Common myeloid progenitor, CD34-positive (primary cell): ENCODE results near the gene KCTD6.
A peak's percentile ranks its signal among the peaks of the same experiment; 100 is the strongest.

Experiments used
- CTCF ChIA-PET: fragments of 350-600 bp; sonication (Branson Sonifier 250); formaldehyde crosslinking; loops from one replicate; lab custom pipeline; 2021; ENCODE audit warnings: antibody characterized with exemption; lab: Charles Lee
- POLR2A ChIA-PET: fragments of 350-600 bp; sonication (Branson Sonifier 250); formaldehyde crosslinking; loops from one replicate; lab custom pipeline; 2021; ENCODE audit warnings: antibody characterized with exemption; lab: Charles Lee
- DNase-seq, 3 donors: peaks; one replicate each; pipeline versions ENCODE4 v3.0.0 to v3.0.0-alpha.2; 2013
- H3K27ac ChIP-seq, 2 experiments: 1 replicate in 1 of 2; 2 replicates in 1 of 2; pipeline ENCODE4 v1.7.0; 2013; ENCODE audit warnings: inconsistent platforms in 2 of 2, low read length in 2 of 2, mild to moderate bottlenecking in 2 of 2, low read depth in 1 of 2, moderate library complexity in 1 of 2; ENCODE audit not compliant: severe bottlenecking in 2 of 2, insufficient read depth in 1 of 2, poor library complexity in 1 of 2
- H3K27me3 ChIP-seq, 5 experiments: replicated peaks in 2 of 5; 1 replicate in 3 of 5; 2 replicates in 2 of 5; pipeline versions ENCODE4 v1.6.1 to v1.7.0; 2013; ENCODE audit warnings: low read length in 4 of 5, mild to moderate bottlenecking in 2 of 5, moderate library complexity in 2 of 5, inconsistent platforms in 1 of 5; ENCODE audit not compliant: insufficient read depth in 5 of 5, control insufficient read depth in 4 of 5
- H3K36me3 ChIP-seq, 4 experiments: 1 replicate in 2 of 4; 2 replicates in 2 of 4; pipeline versions ENCODE4 v1.6.1 to v1.7.0; 2013; ENCODE audit warnings: low read length in 3 of 4, control low read depth in 1 of 4, mild to moderate bottlenecking in 1 of 4; ENCODE audit not compliant: control insufficient read depth in 4 of 4, insufficient read depth in 4 of 4
- H3K4me1 ChIP-seq, 4 experiments: 1 replicate in 3 of 4; 2 replicates in 1 of 4; pipeline versions ENCODE4 v1.6.1 to v1.7.1; 2013; ENCODE audit warnings: low read length in 3 of 4, mild to moderate bottlenecking in 3 of 4, control low read depth in 1 of 4, inconsistent platforms in 1 of 4, moderate library complexity in 1 of 4; ENCODE audit not compliant: control insufficient read depth in 4 of 4, insufficient read depth in 4 of 4; ENCODE audit errors: control extremely low read depth in 1 of 4
- H3K4me3 ChIP-seq, 7 experiments: 1 replicate in 4 of 7; 2 replicates in 3 of 7; pipeline versions ENCODE4 v1.5.1 to v1.7.0; 2013; ENCODE audit warnings: mild to moderate bottlenecking in 7 of 7, low read length in 6 of 7, moderate library complexity in 6 of 7, inconsistent platforms in 2 of 7, low read depth in 2 of 7, control low read depth in 1 of 7; ENCODE audit not compliant: insufficient read depth in 4 of 7, control insufficient read depth in 1 of 7; ENCODE audit errors: extremely low read depth in 1 of 7
- H3K9me3 ChIP-seq, 5 experiments: 1 replicate in 4 of 5; 2 replicates in 1 of 5; pipeline versions ENCODE4 v1.6.1 to v1.7.1; 2013; ENCODE audit warnings: low read length in 4 of 5, mild to moderate bottlenecking in 2 of 5, inconsistent platforms in 1 of 5, low read depth in 1 of 5, moderate library complexity in 1 of 5; ENCODE audit not compliant: control insufficient read depth in 4 of 5, insufficient read depth in 2 of 5; ENCODE audit errors: control extremely low read depth in 1 of 5
- WGBS: methylation state at CpG from one replicate; pipeline ENCODE4 v1.1.5; 2013; ENCODE audit not compliant: insufficient coverage; 5-methylcytosine and 5-hydroxymethylcytosine counted together

KCTD6 gene

GRCh38 chr3:58484722-58485069, 7.2 kb upstream of the KCTD6 start:
- ChIA-PET CTCF (interaction anchor here (1.0 to 1.9 kb wide), 3 partner anchors 17 to 148 kb away, joined by 3 to 5 read pairs (median 3); no protein-coding TSS in a partner anchor), POLR2A (no interaction called here)
- DNase-seq: no peak
- H3K4me3 ChIP-seq: no peak overlapping the region
- no peak overlapping the region for H3K27ac ChIP-seq
- WGBS: 87% methylated on average over 3 of the region's 3 CpGs
- H3K9me3 ChIP-seq: peaks cover 0 to 4% (median 0%) of the 10 kb centered on the region in 5 experiments
- peaks cover 0 to 10% (median 1%) of the 10 kb centered on the region in 4 experiments for H3K4me1 ChIP-seq
- no peaks in the 10 kb centered on the region for H3K36me3 ChIP-seq
- peaks cover 0 to 2% (median 0%) of the 10 kb centered on the region in 5 experiments for H3K27me3 ChIP-seq

GRCh38 chr3:58485801-58486435, 6.0 kb upstream of the KCTD6 start:
- peaks cover 0 to 2% (median 0%) of the 10 kb centered on the region in 5 experiments for H3K27me3 ChIP-seq
- no peak for DNase-seq
- H3K9me3 ChIP-seq: no peaks in the 10 kb centered on the region
- whole genome bisulfite sequencing: 88% methylated on average over 6 of the region's 6 CpGs
- H3K4me1 ChIP-seq: peaks cover 0 to 12% (median 1%) of the 10 kb centered on the region in 4 experiments
- H3K36me3 ChIP-seq: no peaks in the 10 kb centered on the region
- POLR2A ChIA-PET: no interaction called here
- no peak overlapping the region for H3K27ac ChIP-seq
- CTCF ChIA-PET: interaction anchor here (1.4 to 2.2 kb wide), 4 partner anchors 8 to 22 kb away, joined by 3 to 5 read pairs (median 4); no protein-coding TSS in a partner anchor
- H3K4me3 ChIP-seq: no peak overlapping the region

GRCh38 chr3:58487140-58487886, 4.6 kb upstream of the KCTD6 start:
- WGBS: 85% methylated on average over 16 of the region's 18 CpGs
- H3K27ac ChIP-seq: no peak overlapping the region
- POLR2A ChIA-PET: interaction anchor here (0.6 kb wide), 1 partner anchor 61 kb away, joined by 6 read pairs; no protein-coding TSS in a partner anchor
- CTCF ChIA-PET: interaction anchor here (1.1 to 2.3 kb wide), 6 partner anchors 10 to 180 kb away, joined by 3 to 14 read pairs (median 5); partner anchors contain the start of genes HTD2 and RPP14
- H3K27me3 ChIP-seq: peaks cover 0 to 2% (median 0%) of the 10 kb centered on the region in 5 experiments
- H3K36me3 ChIP-seq: no peaks in the 10 kb centered on the region
- no peak overlapping the region for H3K4me3 ChIP-seq
- H3K9me3 ChIP-seq: no peaks in the 10 kb centered on the region
- no peak for DNase-seq
- H3K4me1 ChIP-seq: peaks cover 2 to 18% (median 5%) of the 10 kb centered on the region in 4 experiments

GRCh38 chr3:58488967-58489366, 2.9 kb upstream of the KCTD6 start:
- WGBS: 60% methylated on average over 1 of the region's 2 CpGs
- no peaks in the 10 kb centered on the region for H3K9me3 ChIP-seq
- CTCF ChIA-PET: interaction anchor here (1.0 to 1.8 kb wide), 3 partner anchors 16 to 37 kb away, joined by 3 to 5 read pairs (median 4); no protein-coding TSS in a partner anchor

GRCh38 chr3:58490860-58491501, 915 bp upstream of the KCTD6 start:
- POLR2A ChIA-PET: interaction anchor here (0.8 kb wide), 1 partner anchor 58 kb away, joined by 3 read pairs; the partner anchor contains the start of gene PDHB
- Histone ChIP-seq H3K4me1 (peaks cover 6 to 22% (median 14%) of the 10 kb centered on the region in 4 experiments), H3K27me3 (peaks cover 0 to 2% (median 0%) of the 10 kb centered on the region in 5 experiments), H3K9me3 (no peaks in the 10 kb centered on the region), H3K36me3 (peaks cover 0 to 2% (median 0%) of the 10 kb centered on the region in 4 experiments), H3K27ac (no peak overlapping the region), H3K4me3 (peak overlapping the region in 5 of 7 experiments; percentile 24 to 76 (median 66))
- no peak for DNase-seq
- WGBS: 93% methylated on average over 19 of the region's 19 CpGs
- CTCF ChIA-PET: interaction anchor here (0.7 to 8.6 kb wide), 14 partner anchors 9 to 185 kb away, joined by 3 to 50 read pairs (median 4); partner anchors contain the start of genes ACOX2, HTD2 and RPP14

More at GRCh38 chr3:58488967-58489366, 2.9 kb upstream of the KCTD6 start:
- Histone ChIP-seq H3K36me3 (no peaks in the 10 kb centered on the region), H3K27me3 (peaks cover 0 to 2% (median 0%) of the 10 kb centered on the region in 5 experiments), H3K4me3 (no peak overlapping the region), H3K27ac (no peak overlapping the region), H3K4me1 (peaks cover 6 to 25% (median 17%) of the 10 kb centered on the region in 4 experiments)
- POLR2A ChIA-PET: no interaction called here
- DNase-seq: no peak

GRCh38 chr3:58492494-58492905, 604 bp downstream of the KCTD6 start:
- Histone ChIP-seq H3K27ac (peak overlapping the region in 1 of 2 experiments; percentile 59), H3K36me3 (peaks cover 0 to 2% (median 0%) of the 10 kb centered on the region in 4 experiments), H3K4me1 (peaks cover 6 to 22% (median 14%) of the 10 kb centered on the region in 4 experiments), H3K4me3 (peak overlapping the region; percentile 65 to 95 (median 83)), H3K27me3 (peaks cover 0 to 2% (median 0%) of the 10 kb centered on the region in 5 experiments), H3K9me3 (no peaks in the 10 kb centered on the region)
- DNase-seq: peak; percentile 23 to 83 (median 72)
- POLR2A ChIA-PET: no interaction called here
- 0% methylated on average over 13 of the region's 15 CpGs for WGBS
- CTCF ChIA-PET: interaction anchor here (0.8 to 8.6 kb wide), 15 partner anchors 11 to 186 kb away, joined by 3 to 50 read pairs (median 4); partner anchors contain the start of genes ACOX2, HTD2 and RPP14
